ENCODE data around the gene RUVBL2. TPM values are rescaled to one million over a fixed set of nuclear protein-coding genes. Genes with fewer than 3 reads are reported as not detected.
"Not testable (repeated sequence)": the region's sequence is repeated elsewhere in the genome, so short reads cannot be mapped to it uniquely, and the experiment has no call there.

The RUVBL2 gene
- total RNA-seq, 1 experiment from 2014 or later = 130 TPM

GRCh38 chr19:49043548-49043947, 49.9 kb downstream of the RUVBL2 start, which contains the start of gene CGB5:
TSS of gene CGB5 (plus strand) at chr19:49043848. CDS start at chr19:49044210, 362 bp downstream.
- not testable (repeated sequence) for H3K4me3 Mint-ChIP-seq

GRCh38 chr19:49049011-49049410, 55.3 kb downstream of the RUVBL2 start, which contains the start of gene CGB8:
TSS of gene CGB8 (minus strand) at chr19:49049111. CDS start at chr19:49048739, 372 bp downstream.
- not testable (repeated sequence) for H3K79me2 ChIP-seq (ENCODE audit: insufficient read depth, low read length); H3K27me3 ChIP-seq (ENCODE audit: insufficient read depth, low read length)
- WGBS (ENCODE audit: extremely low coverage, insufficient read length, low lambda C conversion rate) = no CpG with 5 or more reads among the region's 12 CpGs

More at GRCh38 chr19:49043548-49043947, 49.9 kb downstream of the RUVBL2 start, which contains the start of gene CGB5:
- WGBS (ENCODE audit: extremely low coverage, insufficient read length, low lambda C conversion rate) = no CpG with 5 or more reads among the region's 15 CpGs
- H3K36me3 Mint-ChIP-seq (ENCODE audit: insufficient read depth in 1 of 3, low read depth in 3 of 3); H3K23me2 ChIP-seq (ENCODE audit: insufficient read length, low read depth, low read length, poor library complexity, severe bottlenecking); H2BK12ac ChIP-seq (ENCODE audit: insufficient read length, low read depth, low read length); H3K9me3 Mint-ChIP-seq; H3K18ac ChIP-seq (ENCODE audit: insufficient read length, low read depth, low read length); H3K79me1 ChIP-seq (ENCODE audit: insufficient read depth, low read depth, low read length, poor library complexity, severe bottlenecking); H2BK15ac ChIP-seq (ENCODE audit: low read depth, low read length); H3T11ph ChIP-seq (ENCODE audit: low read length); H3K27ac ChIP-seq (ENCODE audit: insufficient read length, low read depth, low read length); H2BK120ac ChIP-seq (ENCODE audit: low read depth, low read length, poor library complexity, severe bottlenecking); H3K9me3 ChIP-seq (ENCODE audit: control insufficient read depth, low read depth, low read length); H3K23ac ChIP-seq (ENCODE audit: insufficient read length, low read depth, low read length); H3K4me2 ChIP-seq (ENCODE audit: insufficient read depth, insufficient read length, low read length); H3K27ac Mint-ChIP-seq; DNase-seq; H2BK5ac ChIP-seq (ENCODE audit: insufficient read length, low read length); H3K4me1 Mint-ChIP-seq; H3K56ac ChIP-seq (ENCODE audit: insufficient read length, low read depth, low read length); H4K20me1 ChIP-seq (ENCODE audit: control insufficient read depth, insufficient read depth, insufficient read length); H3K79me2 ChIP-seq (ENCODE audit: insufficient read depth, low read length); H3K4me1 ChIP-seq (ENCODE audit: insufficient read depth, low read length); H3K27me3 ChIP-seq (ENCODE audit: insufficient read depth, low read length); H2AFZ ChIP-seq (ENCODE audit: low read length); H4K5ac ChIP-seq (ENCODE audit: insufficient read length, low read depth, low read length); H4K91ac ChIP-seq (ENCODE audit: insufficient read length, low read depth, low read length); H3K14ac ChIP-seq (ENCODE audit: insufficient read depth, low read length); H4K8ac ChIP-seq (replicated peaks; ENCODE audit: insufficient read length, low read depth, low read length); H3K9ac ChIP-seq (ENCODE audit: extremely low read depth, insufficient read length, low read length); H2AK5ac ChIP-seq (ENCODE audit: insufficient read length, low read length); H3K4ac ChIP-seq (ENCODE audit: low read depth, low read length); H2BK20ac ChIP-seq (ENCODE audit: low read depth, low read length, poor library complexity, severe bottlenecking): not testable (repeated sequence)
- H3K27me3 Mint-ChIP-seq (ENCODE audit: low read depth) = peaks cover 22% of the 10 kb centered on the region

More at GRCh38 chr19:49049011-49049410, 55.3 kb downstream of the RUVBL2 start, which contains the start of gene CGB8:
- not testable (repeated sequence) for H2BK5ac ChIP-seq (ENCODE audit: insufficient read length, low read length); H3K4me2 ChIP-seq (ENCODE audit: insufficient read depth, insufficient read length, low read length); H3T11ph ChIP-seq (ENCODE audit: low read length); H3K4me3 Mint-ChIP-seq; H3K18ac ChIP-seq (ENCODE audit: insufficient read length, low read depth, low read length); H2AFZ ChIP-seq (ENCODE audit: low read length); H4K8ac ChIP-seq (replicated peaks; ENCODE audit: insufficient read length, low read depth, low read length); H3K9ac ChIP-seq (ENCODE audit: extremely low read depth, insufficient read length, low read length); H2BK20ac ChIP-seq (ENCODE audit: low read depth, low read length, poor library complexity, severe bottlenecking); H3K23ac ChIP-seq (ENCODE audit: insufficient read length, low read depth, low read length); H2AK5ac ChIP-seq (ENCODE audit: insufficient read length, low read length); DNase-seq; H4K20me1 ChIP-seq (ENCODE audit: control insufficient read depth, insufficient read depth, insufficient read length); H3K79me1 ChIP-seq (ENCODE audit: insufficient read depth, low read depth, low read length, poor library complexity, severe bottlenecking); H3K27ac Mint-ChIP-seq; H2BK15ac ChIP-seq (ENCODE audit: low read depth, low read length); H2BK120ac ChIP-seq (ENCODE audit: low read depth, low read length, poor library complexity, severe bottlenecking); H3K23me2 ChIP-seq (ENCODE audit: insufficient read length, low read depth, low read length, poor library complexity, severe bottlenecking); H3K27ac ChIP-seq (ENCODE audit: insufficient read length, low read depth, low read length); H3K36me3 Mint-ChIP-seq (ENCODE audit: insufficient read depth in 1 of 3, low read depth in 3 of 3); H3K14ac ChIP-seq (ENCODE audit: insufficient read depth, low read length); H4K91ac ChIP-seq (ENCODE audit: insufficient read length, low read depth, low read length); H3K56ac ChIP-seq (ENCODE audit: insufficient read length, low read depth, low read length); H2BK12ac ChIP-seq (ENCODE audit: insufficient read length, low read depth, low read length); H4K5ac ChIP-seq (ENCODE audit: insufficient read length, low read depth, low read length); H3K9me3 ChIP-seq (ENCODE audit: control insufficient read depth, low read depth, low read length); H3K4ac ChIP-seq (ENCODE audit: low read depth, low read length); H3K9me3 Mint-ChIP-seq; H3K4me1 ChIP-seq (ENCODE audit: insufficient read depth, low read length)
- H3K4me1 Mint-ChIP-seq = peaks cover 0 to 14% of the 10 kb centered on the region in 2 experiments; a peak in 2 of 4 replicates
- H3K27me3 Mint-ChIP-seq (ENCODE audit: low read depth) = peaks cover 32% of the 10 kb centered on the region

Measured in H9 (cell line).